IMR-90 (cell line): ENCODE measurements around the gene CACNG5. TPM values are rescaled to one million over a fixed set of nuclear protein-coding genes. Genes with fewer than 3 reads are reported as not detected.

Experiments
- ATAC-seq: fragments of 200-7000 bp; cut with Tn5 transposase; 2 replicates; pipeline ENCODE4 v1.9.1; 2020; ENCODE audit warnings: low read depth, mild to moderate bottlenecking, moderate library complexity
- BruUV-seq: library from RNA; stranded (reverse); fragments of 400-500 nt; replicated peaks from 2 replicates; lab custom pipeline; 2021; lab: Mats Ljungman, UMichigan
- CTCF ChIA-PET: fragments of 300-600 bp; formaldehyde crosslinking; extraction: SDS; loops from one replicate; lab custom pipeline; 2021; ENCODE audit warnings: antibody characterized with exemption; lab: Yijun Ruan, JAX
- POLR2A ChIA-PET: fragments of 300-600 bp; sonication (Branson Sonifier 250); formaldehyde crosslinking; loops from one replicate; lab custom pipeline; 2022; ENCODE audit warnings: antibody characterized with exemption; ENCODE audit not compliant: unreplicated experiment; lab: Charles Lee
- DNase-seq: peaks from one replicate; pipeline ENCODE4 v3.0.0; 2013
- H2AFZ ChIP-seq: replicated peaks from 2 replicates; pipeline ENCODE3; 2013; ENCODE audit warnings: low read length, mild to moderate bottlenecking; ENCODE audit not compliant: poor library complexity
- H2AK5ac ChIP-seq: 2 replicates; pipeline ENCODE4 v1.6.1; 2013; ENCODE audit warnings: low read depth, low read length, inconsistent platforms
- H2AK9ac ChIP-seq: replicated peaks from 2 replicates; pipeline ENCODE3; 2013; ENCODE audit warnings: mild to moderate bottlenecking, low read depth, low read length, moderate library complexity; ENCODE audit not compliant: poor library complexity
- H2BK120ac ChIP-seq: 2 replicates; pipeline ENCODE4 v1.6.1; 2013; ENCODE audit warnings: low read depth, low read length, inconsistent platforms
- H2BK15ac ChIP-seq: 3 replicates; pipeline ENCODE4 v1.6.1; 2013; ENCODE audit warnings: low read depth, low read length, inconsistent platforms
- H2BK20ac ChIP-seq: 2 replicates; pipeline ENCODE4 v1.6.1; 2013; ENCODE audit warnings: low read depth, mild to moderate bottlenecking, inconsistent platforms, low read length, moderate library complexity
- H2BK5ac ChIP-seq: 2 replicates; pipeline ENCODE4 v1.6.1; 2013; ENCODE audit warnings: mild to moderate bottlenecking, low read depth, low read length, inconsistent platforms; ENCODE audit not compliant: poor library complexity, severe bottlenecking
- H3K14ac ChIP-seq: replicated peaks from 2 replicates; pipeline ENCODE4 v1.6.1; 2013; ENCODE audit warnings: low read depth, low read length, inconsistent platforms
- H3K18ac ChIP-seq: 2 replicates; pipeline ENCODE4 v1.6.1; 2013; ENCODE audit warnings: low read depth, low read length, control low read depth
- H3K23ac ChIP-seq: 2 replicates; pipeline ENCODE4 v1.6.1; 2013; ENCODE audit warnings: low read depth, low read length, inconsistent platforms
- H3K27ac ChIP-seq: 2 replicates; pipeline ENCODE4 v1.5.1; 2013; ENCODE audit warnings: mild to moderate bottlenecking, control low read depth, low read length; ENCODE audit not compliant: insufficient read depth
- H3K27me3 ChIP-seq: 2 replicates; pipeline ENCODE4 v1.6.1; 2013; ENCODE audit warnings: low read length; ENCODE audit not compliant: control insufficient read depth, insufficient read depth
- H3K36me3 ChIP-seq: 2 replicates; pipeline ENCODE4 v1.6.1; 2013; ENCODE audit warnings: low read length, mixed read lengths; ENCODE audit not compliant: control insufficient read depth, insufficient read depth
- H3K4ac ChIP-seq: 2 replicates; pipeline ENCODE4 v1.6.1; 2013; ENCODE audit warnings: low read depth, low read length, inconsistent platforms
- H3K4me1 ChIP-seq: 2 replicates; pipeline ENCODE4 v1.6.1; 2013; ENCODE audit warnings: low read length, mixed read lengths; ENCODE audit not compliant: control insufficient read depth, insufficient read depth
- H3K4me2 ChIP-seq: 2 replicates; pipeline ENCODE4 v1.6.1; 2013; ENCODE audit warnings: low read depth, mild to moderate bottlenecking, control low read depth, low read length, moderate library complexity
- H3K4me3 ChIP-seq: 2 replicates; pipeline ENCODE4 v1.5.1; 2013; ENCODE audit warnings: low read depth, mild to moderate bottlenecking, control low read depth, low read length, moderate library complexity; ENCODE audit not compliant: insufficient read depth
- H3K56ac ChIP-seq: 2 replicates; pipeline ENCODE4 v1.6.1; 2013; ENCODE audit warnings: low read length, inconsistent platforms; ENCODE audit not compliant: insufficient read depth; ENCODE audit errors: extremely low read depth
- H3K79me1 ChIP-seq, 2 experiments: 2 replicates each; pipeline ENCODE4 v1.6.1; 2013; ENCODE audit warnings: low read length in 2 of 2, inconsistent platforms in 1 of 2, low read depth in 1 of 2
- H3K9ac ChIP-seq: 2 replicates; pipeline ENCODE4 v1.6.1; 2013; ENCODE audit warnings: low read depth, low read length, control low read depth
- H3K9me1 ChIP-seq: 2 replicates; pipeline ENCODE4 v1.6.1; 2013; ENCODE audit warnings: low read length, inconsistent platforms; ENCODE audit not compliant: insufficient read depth
- H3K9me3 ChIP-seq: 2 replicates; pipeline ENCODE4 v1.6.1; 2013; ENCODE audit warnings: low read length; ENCODE audit not compliant: control insufficient read depth, insufficient read depth
- H4K20me1 ChIP-seq: 2 replicates; pipeline ENCODE4 v1.6.1; 2013; ENCODE audit warnings: low read length, inconsistent platforms; ENCODE audit not compliant: insufficient read depth
- H4K5ac ChIP-seq: 2 replicates; pipeline ENCODE4 v1.6.1; 2013; ENCODE audit warnings: mild to moderate bottlenecking, low read depth, low read length, control low read depth
- H4K8ac ChIP-seq, 2 experiments: 2 replicates each; pipeline ENCODE4 v1.6.1; 2013; ENCODE audit warnings: low read depth in 2 of 2, low read length in 2 of 2, control low read depth in 1 of 2, inconsistent platforms in 1 of 2
- H4K91ac ChIP-seq: 2 replicates; pipeline ENCODE4 v1.6.1; 2013; ENCODE audit warnings: low read depth, low read length, inconsistent platforms; ENCODE audit not compliant: insufficient read depth
- CEBPB ChIP-seq: IDR thresholded peaks from 2 replicates; pipeline ENCODE4 v1.6.1; 2012; ENCODE audit warnings: low read depth, low read length, improper control_type of control experiment
- FOS ChIP-seq: fragments of 150-350 bp; IDR thresholded peaks from 2 replicates; pipeline ENCODE4 v1.6.1; 2016; ENCODE audit warnings: low read depth, low read length
- MXI1 ChIP-seq: IDR thresholded peaks from 2 replicates; pipeline ENCODE4 v1.6.1; 2012; ENCODE audit warnings: low read depth, mild to moderate bottlenecking, low read length, moderate library complexity, borderline replicate concordance
- NFE2L2 ChIP-seq: fragments of 150-350 bp; IDR thresholded peaks from 2 replicates; pipeline ENCODE4 v1.6.1; 2016; ENCODE audit warnings: low read depth, mild to moderate bottlenecking, low read length
- POLR2A ChIP-seq: IDR thresholded peaks from 2 replicates; pipeline ENCODE4 v1.6.1; 2012; ENCODE audit warnings: mild to moderate bottlenecking, low read depth, low read length
- RAD21 ChIP-seq: IDR thresholded peaks from 2 replicates; pipeline ENCODE4 v1.6.1; 2012; ENCODE audit warnings: low read length, improper control_type of control experiment
- RCOR1 ChIP-seq: IDR thresholded peaks from 2 replicates; pipeline ENCODE4 v1.6.1; 2012; ENCODE audit warnings: mild to moderate bottlenecking, low read length, improper control_type of control experiment; ENCODE audit not compliant: insufficient replicate concordance
- SMC3 ChIP-seq: fragments of 150-350 bp; IDR thresholded peaks from 2 replicates; pipeline ENCODE4 v1.6.1; 2016; ENCODE audit warnings: low read depth, mild to moderate bottlenecking, antibody characterized with exemption, low read length, moderate library complexity
- WGBS, 2 experiments: methylation state at CpG; one replicate each; pipeline versions ENCODE4 v1.1.5 to v1.1.7; 2013; ENCODE audit warnings: missing lambda C conversion rate in 2 of 2; ENCODE audit not compliant: insufficient read length in 1 of 2; ENCODE audit errors: extremely low coverage in 2 of 2; 5-methylcytosine and 5-hydroxymethylcytosine counted together
- dilution Hi-C: fragments of 300-500 bp; cut with HindIII; formaldehyde crosslinking; loops from one replicate; pipeline ENCODE4 v1.14.3; 2018; ENCODE audit warnings: low sequenced_read_pairs; ENCODE audit not compliant: unreplicated experiment
- in situ Hi-C: fragments of 300-500 bp; cut with MboI; formaldehyde crosslinking; loops from 3 replicates; pipeline ENCODE4 v1.14.3; 2019; ENCODE audit warnings: low sequenced_read_pairs, inconsistent platforms, mixed read lengths
- intact Hi-C: fragments of 100-400 bp; cut with micrococcal nuclease; formaldehyde crosslinking; loops from 2 replicates; pipeline ENCODE4 v1.10.0; 2022
- polyA plus RNA-seq, 3 experiments: library from polyadenylated mRNA; depleted of rRNA; stranded (reverse); fragments of >200 nt; gene quantifications; 2 replicates each; pipeline ENCODE4 v1.2.3, GENCODE V29; 2012; ENCODE audit warnings: low replicate concordance in 1 of 3
- total RNA-seq: library from RNA; depleted of rRNA; stranded (reverse); fragments of >200 nt; gene quantifications from 2 replicates; pipeline ENCODE4 v1.2.3, GENCODE V29; 2012

CACNG5 gene
- total and polyA plus RNA-seq, 2 of the 4 experiments (the other 2 are of a cell fraction), result not detected

- Histone ChIP-seq H3K56ac (no peak overlapping the region), H3K36me3 (no peaks in the 10 kb centered on the region), H3K14ac (no peak overlapping the region), H3K79me1 (no peaks in the 10 kb centered on the region), H3K4me3 (no peak overlapping the region), H2BK20ac (no peak overlapping the region), H3K4me2 (no peak overlapping the region), H4K91ac (no peak overlapping the region), H4K5ac (no peak overlapping the region), H3K27me3 (peaks cover 52% of the 10 kb centered on the region), H3K4me1 (no peaks in the 10 kb centered on the region), H3K9ac (no peak overlapping the region), H2BK120ac (no peak overlapping the region), H3K4ac (no peak overlapping the region), H2AK5ac (no peak overlapping the region), H2AFZ (no peak overlapping the region), H2BK15ac (no peak overlapping the region), H3K18ac (no peak overlapping the region), H3K9me3 (no peaks in the 10 kb centered on the region), H3K27ac (no peak overlapping the region), H3K23ac (no peak overlapping the region), H2AK9ac (no peak overlapping the region), H3K9me1 (no peaks in the 10 kb centered on the region), H2BK5ac (no peak overlapping the region), H4K8ac (no peak overlapping the region), H4K20me1 (no peaks in the 10 kb centered on the region)
- ChIA-PET POLR2A (no interaction called here), CTCF (no interaction called here)
- dilution Hi-C loops (no loop called here), in situ Hi-C loops (no loop called here), intact Hi-C loops (loop anchor here (10.0 kb wide), 1 partner anchor 1085 kb away; no protein-coding TSS in a partner anchor)
- no peak for TF ChIP-seq FOS
- no peak for TF ChIP-seq POLR2A
- no peak for TF ChIP-seq NFE2L2
- TF ChIP-seq RAD21, result no peak
- TF ChIP-seq RCOR1, result no peak
- TF ChIP-seq CEBPB, result no peak
- TF ChIP-seq SMC3, result no peak
- no peak for TF ChIP-seq MXI1
- no peak for DNase-seq
- WGBS, 2 experiments, result no CpG with 5 or more reads among the region's 10 CpGs
- no TSS peak for BruUV-seq
- ATAC-seq, result no peak
Measured at GRCh38 chr17:66840061-66840460, 5.1 kb downstream of the CACNG5 start.
